ENCODE data around the gene NCAPG2. TPM values are rescaled to one million over a fixed set of nuclear protein-coding genes. Genes with fewer than 3 reads are reported as not detected.
"Not testable (repeated sequence)": the region's sequence is repeated elsewhere in the genome, so short reads cannot be mapped to it uniquely, and the experiment has no call there.

The NCAPG2 gene
- total RNA-seq, 1 experiment from 2014 or later: 41.4 TPM

- no peak for DNase-seq (ENCODE audit: low spot score)
Measured at GRCh38 chr7:158676171-158676840, 28.3 kb downstream of the NCAPG2 start.

- peak; percentile 34 for DNase-seq (ENCODE audit: low spot score)
Measured at GRCh38 chr7:158672975-158673374, 31.6 kb downstream of the NCAPG2 start.

DNA sequence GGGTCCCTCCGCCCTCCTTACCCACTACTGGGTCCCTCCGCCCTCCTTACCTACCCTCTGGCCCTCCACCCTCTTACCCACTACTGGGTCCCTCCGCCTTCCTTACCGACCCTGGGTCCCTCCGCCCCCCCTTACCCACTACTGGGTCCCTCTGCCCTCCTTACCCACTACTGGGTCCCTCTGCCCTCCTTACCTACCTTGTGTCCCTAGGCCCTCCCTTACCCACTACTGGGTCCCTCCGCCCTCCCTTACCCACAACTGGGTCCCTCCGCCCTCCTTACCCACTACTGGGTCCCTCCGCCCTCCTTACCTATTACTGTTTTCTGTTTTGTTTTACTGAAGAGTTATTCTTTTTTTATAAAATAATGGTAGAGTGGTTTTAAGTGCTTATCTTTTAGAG is 36.5 kb downstream of the NCAPG2 start:
- not testable (repeated sequence) for DNase-seq (ENCODE audit: low spot score)

DNA sequence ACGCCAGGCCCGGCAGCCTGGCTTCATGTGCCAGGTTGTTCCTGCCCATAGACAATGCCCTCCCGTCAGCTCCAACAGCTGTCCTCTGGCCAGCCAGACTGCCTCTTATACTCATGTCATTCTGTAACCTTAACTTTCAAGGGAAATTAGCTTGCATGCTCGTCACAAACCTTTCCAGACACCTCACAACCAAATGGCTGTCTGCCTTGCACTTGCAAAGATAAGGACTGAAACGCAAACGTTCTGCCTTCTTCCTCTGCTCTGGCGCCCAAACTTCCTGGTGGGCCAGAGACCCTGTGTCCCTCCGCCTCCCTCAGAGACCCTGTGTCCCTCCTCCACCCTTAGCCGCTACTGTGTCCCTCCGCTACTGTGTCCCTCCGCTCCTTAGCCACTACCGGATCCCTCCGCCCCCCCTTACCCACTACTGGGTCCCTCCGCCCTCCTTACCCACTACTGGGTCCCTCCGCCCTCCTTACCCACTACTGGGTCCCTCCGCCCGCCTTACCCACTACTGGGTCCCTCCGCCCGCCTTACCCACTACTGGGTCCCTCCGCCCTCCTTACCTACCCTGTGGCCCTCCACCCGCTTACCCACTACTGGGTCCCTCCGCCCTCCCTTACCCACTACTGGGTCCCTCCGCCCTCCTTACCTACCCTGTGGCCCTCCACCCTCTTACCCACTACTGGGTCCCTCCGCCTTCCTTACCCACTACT is 37.5 kb downstream of the NCAPG2 start:
- DNase-seq (ENCODE audit: low spot score): not testable (repeated sequence)

- DNase-seq (ENCODE audit: low spot score): no peak
Measured at GRCh38 chr7:158666401-158666800, 38.2 kb downstream of the NCAPG2 start.

DNA sequence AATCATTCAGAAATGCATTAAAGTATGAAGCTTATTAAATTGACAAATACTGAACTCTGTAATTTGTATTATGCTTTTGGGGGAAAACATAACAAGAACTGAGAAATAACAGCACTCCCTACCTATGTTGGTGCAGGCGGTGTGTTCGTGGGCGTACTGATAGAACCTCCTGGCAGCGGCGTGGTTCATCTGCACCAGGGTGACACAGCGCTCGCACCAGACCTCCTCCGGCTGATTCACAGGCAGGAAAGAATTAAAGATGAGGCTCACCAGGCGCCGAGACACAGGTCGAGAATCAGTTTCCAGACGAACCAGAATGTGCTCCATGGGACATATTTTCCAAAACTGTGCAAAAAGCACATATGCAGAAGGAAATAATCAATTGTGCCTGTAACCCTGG is 40.2 kb downstream of the NCAPG2 start:
- DNase-seq (ENCODE audit: low spot score): no peak

- DNase-seq (ENCODE audit: low spot score): no peak
Measured at GRCh38 chr7:158663428-158663741, 41.2 kb downstream of the NCAPG2 start.

DNA sequence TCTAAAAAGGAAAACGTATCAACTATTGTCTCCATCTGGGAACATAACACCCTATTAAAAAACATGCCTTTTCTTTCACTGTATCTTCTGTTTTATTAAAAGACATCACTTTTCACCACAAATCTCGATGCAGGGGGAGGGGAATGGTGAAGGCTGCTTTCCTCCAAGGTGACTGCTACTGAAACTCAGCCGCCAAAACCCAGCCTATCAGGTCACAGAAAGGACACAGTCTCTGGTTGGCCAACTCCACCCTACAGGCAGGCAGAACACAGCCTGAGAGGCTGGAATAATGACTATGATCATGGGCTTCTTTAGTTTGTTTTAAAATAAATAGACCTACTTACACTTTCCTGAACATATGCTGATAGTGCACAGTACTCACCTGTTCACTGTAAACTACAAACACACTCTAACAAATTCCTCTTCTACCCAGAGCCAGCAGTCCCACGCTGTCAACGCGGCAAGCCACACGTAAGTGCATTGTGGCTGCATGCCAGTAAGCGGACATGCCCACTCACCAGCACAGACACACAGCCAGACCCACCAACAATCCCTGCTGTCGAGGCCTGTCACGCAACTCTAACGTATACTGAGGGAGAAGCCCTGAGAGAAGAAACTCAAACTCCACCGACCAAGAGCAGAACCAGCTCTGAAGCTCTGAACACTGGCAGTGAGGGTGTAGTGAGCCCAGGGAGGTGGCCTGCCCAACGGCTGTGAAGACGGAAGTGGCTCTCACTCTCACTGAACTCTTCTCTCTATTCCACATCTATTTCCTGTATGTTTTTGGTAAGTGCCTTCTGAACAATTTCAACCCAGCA is 41.8 kb downstream of the NCAPG2 start:
- no peak for DNase-seq (ENCODE audit: low spot score)

GRCh38 chr7:158658475-158658874 is 46.1 kb downstream of the NCAPG2 start:
- DNase-seq (ENCODE audit: low spot score): no peak

GRCh38 chr7:158657189-158657746 is 47.3 kb downstream of the NCAPG2 start:
- no peak for DNase-seq (ENCODE audit: low spot score)

DNA sequence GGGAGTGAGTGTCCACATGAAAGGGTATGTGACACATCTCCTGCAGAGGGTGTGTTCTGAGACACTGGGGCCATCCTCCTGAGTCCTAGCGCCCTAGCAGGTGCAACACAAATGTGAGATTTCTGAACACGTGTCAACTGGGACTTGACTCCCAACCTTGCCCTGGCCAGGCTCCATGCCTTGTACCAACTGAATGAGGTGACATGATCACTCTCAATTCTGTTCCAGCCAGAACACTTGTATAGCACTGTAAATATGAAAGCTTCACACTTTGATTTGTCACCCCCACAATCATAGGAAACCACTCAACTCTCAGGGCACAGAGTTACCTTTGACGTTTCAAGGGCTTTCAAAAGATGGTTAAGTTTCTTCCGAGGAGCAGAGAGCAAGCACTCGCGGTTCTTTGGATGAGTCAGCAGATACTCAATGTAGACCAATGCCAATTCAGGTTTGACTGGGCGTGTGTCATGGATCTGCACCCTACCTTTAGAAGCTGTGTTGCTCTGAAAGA is 48.6 kb downstream of the NCAPG2 start:
- no peak for DNase-seq (ENCODE audit: low spot score)

DNA sequence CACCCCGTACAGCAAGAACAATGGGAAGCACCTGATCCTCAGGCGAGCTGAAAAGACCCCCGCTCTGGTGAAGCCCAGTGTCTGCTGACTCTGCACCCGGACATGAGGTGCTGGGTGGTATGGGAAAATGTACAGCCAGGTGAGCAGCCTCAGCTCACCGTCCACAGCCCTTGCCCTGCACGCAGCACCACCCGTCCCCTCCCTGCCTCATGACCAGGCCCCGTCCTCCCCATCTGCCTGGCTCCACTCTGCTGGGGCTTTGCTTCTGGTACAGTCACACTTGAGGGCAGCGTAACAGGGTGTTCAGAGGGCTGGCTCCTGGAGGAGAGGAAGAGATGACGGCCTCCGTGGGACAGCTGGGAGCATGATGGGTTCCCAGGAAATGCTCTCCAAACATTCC is 49.1 kb downstream of the NCAPG2 start:
- DNase-seq (ENCODE audit: low spot score): no peak

DNA sequence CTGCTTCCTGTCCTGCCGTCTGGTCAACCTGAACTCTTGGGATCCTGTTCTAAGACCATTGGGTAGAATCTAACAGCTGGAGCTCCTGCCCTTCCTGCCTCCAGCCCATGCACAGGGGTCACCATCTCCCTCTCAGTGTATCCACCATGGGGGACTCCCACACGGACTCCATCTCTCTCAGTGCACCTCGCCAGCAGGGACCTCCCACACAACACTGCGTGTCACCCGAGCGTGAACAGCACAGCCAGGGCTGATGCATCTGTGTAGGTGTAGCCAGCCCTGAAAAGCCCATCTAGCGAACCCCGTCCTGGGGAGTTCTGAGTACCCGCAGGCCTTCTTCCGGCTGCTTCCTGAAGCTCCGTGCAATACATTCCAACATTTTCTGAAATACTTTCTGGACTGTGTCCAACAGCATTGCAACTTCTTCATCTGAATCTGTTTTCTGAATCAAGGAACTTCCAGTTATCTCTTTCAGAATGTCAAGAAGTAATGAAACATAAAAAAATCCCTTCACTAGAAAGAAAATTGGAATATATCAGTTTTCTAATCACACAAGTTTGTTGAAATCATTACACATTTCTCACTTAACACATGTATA is 52.5 kb downstream of the NCAPG2 start:
- no peak for DNase-seq (ENCODE audit: low spot score)

- DNase-seq (ENCODE audit: low spot score): peak; percentile 25
Measured at GRCh38 chr7:158650821-158651225, 53.8 kb downstream of the NCAPG2 start.

- DNase-seq (ENCODE audit: low spot score): peak; percentile 85
Measured at GRCh38 chr7:158649279-158649678, 55.3 kb downstream of the NCAPG2 start.

DNA sequence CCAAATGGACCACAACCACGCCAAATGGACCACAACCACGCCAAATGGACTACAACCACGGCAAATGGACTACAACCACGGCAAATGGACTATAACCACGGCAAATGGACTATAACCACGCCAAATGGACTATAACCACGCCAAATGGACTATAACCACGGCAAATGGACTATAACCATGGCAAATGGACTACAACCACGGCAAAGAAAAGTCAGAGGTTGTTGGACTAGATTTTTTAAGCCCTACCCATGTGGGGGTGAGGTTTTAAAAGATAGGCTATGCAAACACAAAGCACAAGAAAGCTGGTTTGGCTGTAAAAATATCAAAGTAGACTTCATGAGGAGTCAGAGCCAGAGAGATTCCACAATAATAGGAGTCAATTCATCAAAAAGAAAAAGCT is 55.8 kb downstream of the NCAPG2 start:
- no peak for DNase-seq (ENCODE audit: low spot score)

DNA sequence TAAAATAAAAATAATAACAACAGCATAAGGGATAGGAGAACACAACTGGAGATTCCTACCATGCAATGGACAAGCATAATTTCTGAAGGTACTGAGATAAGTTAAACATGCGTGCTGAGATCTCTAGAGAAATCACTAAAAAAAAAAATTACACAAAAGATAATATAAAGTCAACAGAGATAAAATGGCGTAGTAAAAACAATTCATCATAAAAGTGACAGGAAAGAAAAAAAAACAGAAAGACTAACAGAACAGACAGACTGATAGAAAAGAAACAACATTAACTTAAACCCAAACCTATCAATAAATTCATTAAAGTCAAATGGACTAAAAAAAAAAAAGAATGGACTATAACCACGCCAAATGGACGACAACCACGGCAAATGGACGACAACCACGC is 56.4 kb downstream of the NCAPG2 start:
- DNase-seq (ENCODE audit: low spot score): no peak

GRCh38 chr7:158647475-158647792 is 57.2 kb downstream of the NCAPG2 start:
- DNase-seq (ENCODE audit: low spot score): no peak

DNA sequence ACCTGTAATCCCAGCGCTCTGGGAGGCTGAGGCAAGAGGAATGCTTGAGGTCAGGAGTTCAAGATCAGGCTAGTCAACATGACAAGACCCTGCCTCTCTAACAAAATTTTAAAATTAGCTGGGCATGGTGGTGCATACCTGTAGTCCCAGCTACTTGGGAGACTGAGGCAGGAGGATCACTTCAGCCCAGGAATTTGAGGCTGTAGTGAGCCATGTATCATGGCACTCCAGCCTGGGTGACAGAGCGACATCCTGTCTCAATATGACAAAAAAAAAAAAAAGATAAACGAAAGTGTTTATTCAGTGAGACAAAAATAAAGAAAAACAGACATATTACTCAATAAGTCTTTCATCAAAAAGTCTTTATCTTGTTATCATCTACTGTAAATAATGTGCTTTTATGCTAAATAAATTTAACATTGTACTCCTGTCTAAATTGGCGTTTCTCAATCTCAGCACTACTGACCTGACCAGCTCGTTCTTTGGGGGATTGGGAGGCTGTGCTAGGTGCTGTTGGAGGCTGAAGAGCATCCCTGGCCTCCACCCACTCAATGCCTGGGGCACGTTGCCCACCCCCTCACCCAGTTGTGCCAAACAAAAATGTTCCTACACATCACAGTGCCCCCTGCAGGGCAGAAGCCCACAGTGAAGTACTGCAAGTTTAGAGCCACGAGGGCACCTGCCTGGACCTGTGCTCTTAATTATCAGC is 57.7 kb downstream of the NCAPG2 start:
- no peak for DNase-seq (ENCODE audit: low spot score)

GRCh38 chr7:158645842-158646241 is 58.8 kb downstream of the NCAPG2 start:
- no peak for DNase-seq (ENCODE audit: low spot score)

- no peak for DNase-seq (ENCODE audit: low spot score)
Measured at GRCh38 chr7:158642149-158642548, 62.5 kb downstream of the NCAPG2 start.

All from A172 (cell line).